ENCODE data around the gene OBSL1. TPM values are rescaled to one million over a fixed set of nuclear protein-coding genes. Genes with fewer than 3 reads are reported as not detected.

The OBSL1 gene
- total RNA-seq, 2 donors from 2014 or later, result 88.7 to 151 TPM

- peaks cover 5% of the 10 kb centered on the region for H3K27me3 ChIP-seq (replicated peaks; ENCODE audit: insufficient read depth)
These were observed 53.2 kb downstream of the OBSL1 start for GRCh38 chr2:219517954-219518778.

GRCh38 chr2:219516888-219517287 lies 54.5 kb downstream of the OBSL1 start:
- Histone ChIP-seq H3K4me3 (no peak overlapping the region), H3K4me1 (ENCODE audit: control insufficient read depth in 1 of 2, low read depth in 2 of 2) (peaks cover 0 to 21% of the 10 kb centered on the region in 2 donors), H3K9me3 (no peaks in the 10 kb centered on the region), H3K27ac (no peak overlapping the region), H3K36me3 (no peaks in the 10 kb centered on the region), H3K27me3 (replicated peaks; ENCODE audit: insufficient read depth) (peaks cover 7% of the 10 kb centered on the region)
- DNase-seq (ENCODE audit: low spot score) (no peak), ATAC-seq (ENCODE audit: insufficient number of reproducible peaks, low FRiP score, low read depth) (no peak)
- no peak for TF ChIP-seq CTCF (IDR thresholded peaks at IDR 0.05)

More at GRCh38 chr2:219517954-219518778, 53.2 kb downstream of the OBSL1 start:
- no peak for ATAC-seq (ENCODE audit: insufficient number of reproducible peaks, low FRiP score, low read depth)
- DNase-seq (ENCODE audit: low spot score), result no peak
- Histone ChIP-seq H3K9me3 (no peaks in the 10 kb centered on the region), H3K4me3 (no peak overlapping the region), H3K4me1 (ENCODE audit: control insufficient read depth in 1 of 2, low read depth in 2 of 2) (peaks cover 0 to 32% of the 10 kb centered on the region in 2 donors), H3K27ac (no peak overlapping the region), H3K36me3 (no peaks in the 10 kb centered on the region)
- TF ChIP-seq CTCF (IDR thresholded peaks at IDR 0.05), result no peak

- no peak for ATAC-seq (ENCODE audit: insufficient number of reproducible peaks, low FRiP score, low read depth)
- no peak overlapping the region for H3K27ac ChIP-seq
- no peaks in the 10 kb centered on the region for H3K9me3 ChIP-seq
- H3K4me1 ChIP-seq (ENCODE audit: control insufficient read depth in 1 of 2, low read depth in 2 of 2), result peaks cover 0 to 13% of the 10 kb centered on the region in 2 donors
- no peak for DNase-seq (ENCODE audit: low spot score)
- H3K27me3 ChIP-seq (replicated peaks; ENCODE audit: insufficient read depth), result peaks cover 7% of the 10 kb centered on the region
- no peak overlapping the region for H3K4me3 ChIP-seq
- no peak for TF ChIP-seq CTCF (IDR thresholded peaks at IDR 0.05)
- H3K36me3 ChIP-seq, result no peaks in the 10 kb centered on the region
These were observed 55.3 kb downstream of the OBSL1 start for GRCh38 chr2:219515874-219516629.

GRCh38 chr2:219514836-219515235 lies 56.5 kb downstream of the OBSL1 start:
- Histone ChIP-seq H3K9me3 (no peaks in the 10 kb centered on the region), H3K27ac (no peak overlapping the region), H3K4me3 (no peak overlapping the region), H3K36me3 (no peaks in the 10 kb centered on the region), H3K27me3 (replicated peaks; ENCODE audit: insufficient read depth) (peaks cover 7% of the 10 kb centered on the region), H3K4me1 (ENCODE audit: control insufficient read depth in 1 of 2, low read depth in 2 of 2) (peaks cover 7 to 18% of the 10 kb centered on the region in 2 donors)
- DNase-seq (ENCODE audit: low spot score) (no peak), ATAC-seq (ENCODE audit: insufficient number of reproducible peaks, low FRiP score, low read depth) (no peak)
- TF ChIP-seq CTCF (IDR thresholded peaks at IDR 0.05), result no peak

GRCh38 chr2:219514196-219514761 lies 57.1 kb downstream of the OBSL1 start, which contains the start of gene ASIC4:
Gene ASIC4 (plus strand): TSS chr2:219514482. CDS start chr2:219514725, 243 bp downstream.
- H3K4me3 ChIP-seq, result no peak within 1 kb of the TSS
- H3K27me3 ChIP-seq (replicated peaks; ENCODE audit: insufficient read depth), result peaks cover 7% of the 10 kb centered on the region
- DNase-seq (ENCODE audit: low spot score), result no peak
- H3K27ac ChIP-seq, result no peak within 1 kb of the TSS
- no peaks in the 10 kb centered on the region for H3K36me3 ChIP-seq
- ATAC-seq (ENCODE audit: insufficient number of reproducible peaks, low FRiP score, low read depth), result no peak
- no peaks in the 10 kb centered on the region for H3K9me3 ChIP-seq
- H3K4me1 ChIP-seq (ENCODE audit: control insufficient read depth in 1 of 2, low read depth in 2 of 2), result peaks cover 11 to 23% of the 10 kb centered on the region in 2 donors
- TF ChIP-seq CTCF (IDR thresholded peaks at IDR 0.05), result no peak
